Measurements from ENCODE around the gene RAPGEF4.

Gene RAPGEF4

DNA sequence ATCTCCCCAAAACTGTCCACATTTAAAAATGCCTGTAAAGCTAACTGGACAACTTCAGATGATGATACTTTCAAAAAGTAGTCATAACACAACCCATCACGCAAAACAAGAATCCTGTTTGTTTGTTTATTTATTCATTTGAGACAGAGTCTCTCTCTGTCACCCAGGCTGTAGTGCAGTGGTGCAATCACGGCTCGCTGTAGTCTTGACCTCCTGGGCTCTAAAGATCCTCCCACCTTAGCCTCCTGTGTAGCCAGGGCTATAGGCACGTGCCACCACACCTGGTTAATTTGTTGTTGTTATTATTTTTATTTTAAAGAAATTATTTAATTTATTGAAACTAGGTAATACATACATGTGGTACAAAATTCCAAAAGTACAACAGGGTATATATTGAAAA is 94.8 kb downstream of the RAPGEF4 start:
- no peaks in the 10 kb centered on the region for H3K36me3 ChIP-seq (ENCODE audit: insufficient read depth, low read length)
- H4K20me1 ChIP-seq (ENCODE audit: insufficient read depth, low read length, poor library complexity, severe bottlenecking), result no peaks in the 10 kb centered on the region
- H3K9me2 ChIP-seq (replicated peaks; ENCODE audit: low read depth, low read length), result no peaks in the 10 kb centered on the region
- H3K9me3 ChIP-seq (ENCODE audit: insufficient read depth, low read depth, low read length), result no peaks in the 10 kb centered on the region
- no peak overlapping the region for H3K4me2 ChIP-seq (ENCODE audit: low read depth, low read length, poor library complexity, severe bottlenecking)
- no peaks in the 10 kb centered on the region for H3K79me2 ChIP-seq (ENCODE audit: insufficient read depth, low read length)
- H2AFZ ChIP-seq (ENCODE audit: low read length), result no peak overlapping the region
- no peaks in the 10 kb centered on the region for H3F3A ChIP-seq (ENCODE audit: low read depth)
- TF ChIP-seq EZH2phosphoT487 (IDR thresholded peaks at IDR 0.05; ENCODE audit: borderline replicate concordance), result no peak
- TF ChIP-seq, protein P1, sequence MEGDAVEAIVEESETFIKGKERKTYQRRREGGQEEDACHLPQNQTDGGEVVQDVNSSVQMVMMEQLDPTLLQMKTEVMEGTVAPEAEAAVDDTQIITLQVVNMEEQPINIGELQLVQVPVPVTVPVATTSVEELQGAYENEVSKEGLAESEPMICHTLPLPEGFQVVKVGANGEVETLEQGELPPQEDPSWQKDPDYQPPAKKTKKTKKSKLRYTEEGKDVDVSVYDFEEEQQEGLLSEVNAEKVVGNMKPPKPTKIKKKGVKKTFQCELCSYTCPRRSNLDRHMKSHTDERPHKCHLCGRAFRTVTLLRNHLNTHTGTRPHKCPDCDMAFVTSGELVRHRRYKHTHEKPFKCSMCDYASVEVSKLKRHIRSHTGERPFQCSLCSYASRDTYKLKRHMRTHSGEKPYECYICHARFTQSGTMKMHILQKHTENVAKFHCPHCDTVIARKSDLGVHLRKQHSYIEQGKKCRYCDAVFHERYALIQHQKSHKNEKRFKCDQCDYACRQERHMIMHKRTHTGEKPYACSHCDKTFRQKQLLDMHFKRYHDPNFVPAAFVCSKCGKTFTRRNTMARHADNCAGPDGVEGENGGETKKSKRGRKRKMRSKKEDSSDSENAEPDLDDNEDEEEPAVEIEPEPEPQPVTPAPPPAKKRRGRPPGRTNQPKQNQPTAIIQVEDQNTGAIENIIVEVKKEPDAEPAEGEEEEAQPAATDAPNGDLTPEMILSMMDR (conservative IDR thresholded peaks at IDR 0.05; ENCODE audit: low read length), result no peak
- H3K27me3 ChIP-seq (ENCODE audit: insufficient read depth, low read length, poor library complexity, severe bottlenecking), result no peaks in the 10 kb centered on the region
- H3K4me1 ChIP-seq (ENCODE audit: insufficient read depth, low read length, poor library complexity, severe bottlenecking), result no peaks in the 10 kb centered on the region
- H3K4me3 ChIP-seq (ENCODE audit: low read length, poor library complexity, severe bottlenecking), result no peak overlapping the region
- H3K9ac ChIP-seq (ENCODE audit: low read depth, low read length, poor library complexity, severe bottlenecking), result no peak overlapping the region

DNA sequence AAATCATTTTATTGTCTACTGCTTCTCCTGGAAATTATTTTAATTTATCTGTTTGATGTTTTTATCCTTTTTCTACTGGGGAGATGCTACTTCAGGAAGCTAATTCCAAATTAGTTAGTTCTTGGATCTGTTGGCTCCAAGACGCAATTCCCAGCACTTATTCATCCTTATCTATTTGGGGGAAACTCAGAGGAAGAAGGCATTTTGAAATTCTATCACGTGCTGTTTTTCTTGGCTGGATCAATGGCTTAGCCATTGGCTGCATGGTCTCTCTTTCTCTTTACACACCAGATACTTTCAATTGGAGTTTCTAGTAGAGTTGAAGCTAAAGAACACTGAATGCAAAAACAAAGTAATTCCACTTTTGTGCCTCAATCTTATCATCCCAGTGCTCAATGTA is 98.3 kb downstream of the RAPGEF4 start:
- H4K20me1 ChIP-seq (ENCODE audit: insufficient read depth, low read length, poor library complexity, severe bottlenecking), result no peaks in the 10 kb centered on the region

DNA sequence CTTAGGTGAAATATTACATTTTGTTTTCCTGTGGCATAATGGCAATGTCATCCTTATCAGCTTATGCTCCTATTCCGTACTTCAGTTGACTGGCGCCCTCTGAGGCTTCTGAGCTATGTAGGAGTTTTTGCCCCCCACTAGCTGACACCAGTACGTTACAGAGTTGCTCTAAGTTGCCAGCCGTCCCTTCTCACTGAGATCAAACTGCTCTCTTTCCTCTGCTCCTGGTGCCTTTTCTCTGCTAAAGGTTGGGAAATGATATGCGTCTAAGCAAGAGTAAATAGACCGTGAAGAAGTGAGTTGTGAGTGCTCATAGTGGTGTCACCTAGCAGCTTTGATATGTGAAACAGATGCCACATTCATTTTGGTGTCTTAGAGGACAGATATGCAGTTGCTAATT is 99.2 kb downstream of the RAPGEF4 start:
- Histone ChIP-seq H3K79me2 (ENCODE audit: insufficient read depth, low read length) (no peaks in the 10 kb centered on the region), H4K20me1 (ENCODE audit: insufficient read depth, low read length, poor library complexity, severe bottlenecking) (no peaks in the 10 kb centered on the region), H3K27me3 (ENCODE audit: insufficient read depth, low read length, poor library complexity, severe bottlenecking) (no peaks in the 10 kb centered on the region), H3K4me3 (ENCODE audit: low read length, poor library complexity, severe bottlenecking) (no peak overlapping the region), H2AFZ (ENCODE audit: low read length) (no peak overlapping the region), H3K36me3 (ENCODE audit: insufficient read depth, low read length) (no peaks in the 10 kb centered on the region), H3K9ac (ENCODE audit: low read depth, low read length, poor library complexity, severe bottlenecking) (no peak overlapping the region), H3F3A (ENCODE audit: low read depth) (no peaks in the 10 kb centered on the region), H3K4me2 (ENCODE audit: low read depth, low read length, poor library complexity, severe bottlenecking) (no peak overlapping the region), H3K9me2 (replicated peaks; ENCODE audit: low read depth, low read length) (no peaks in the 10 kb centered on the region), H3K4me1 (ENCODE audit: insufficient read depth, low read length, poor library complexity, severe bottlenecking) (no peaks in the 10 kb centered on the region), H3K9me3 (ENCODE audit: insufficient read depth, low read depth, low read length) (no peaks in the 10 kb centered on the region)
- TF ChIP-seq EZH2phosphoT487 (IDR thresholded peaks at IDR 0.05; ENCODE audit: borderline replicate concordance), result no peak
- TF ChIP-seq, protein P1 (conservative IDR thresholded peaks at IDR 0.05; ENCODE audit: low read length), result no peak

More for the DNA sequence above, 98.3 kb downstream of the RAPGEF4 start:
- Histone ChIP-seq H3K9me3 (ENCODE audit: insufficient read depth, low read depth, low read length) (no peaks in the 10 kb centered on the region), H3K4me2 (ENCODE audit: low read depth, low read length, poor library complexity, severe bottlenecking) (no peak overlapping the region), H3K4me3 (ENCODE audit: low read length, poor library complexity, severe bottlenecking) (no peak overlapping the region), H2AFZ (ENCODE audit: low read length) (no peak overlapping the region), H3K36me3 (ENCODE audit: insufficient read depth, low read length) (no peaks in the 10 kb centered on the region), H3K4me1 (ENCODE audit: insufficient read depth, low read length, poor library complexity, severe bottlenecking) (no peaks in the 10 kb centered on the region), H3K9me2 (replicated peaks; ENCODE audit: low read depth, low read length) (no peaks in the 10 kb centered on the region), H3K9ac (ENCODE audit: low read depth, low read length, poor library complexity, severe bottlenecking) (no peak overlapping the region), H3F3A (ENCODE audit: low read depth) (no peaks in the 10 kb centered on the region), H3K27me3 (ENCODE audit: insufficient read depth, low read length, poor library complexity, severe bottlenecking) (no peaks in the 10 kb centered on the region), H3K79me2 (ENCODE audit: insufficient read depth, low read length) (no peaks in the 10 kb centered on the region)
- TF ChIP-seq, protein P1 (conservative IDR thresholded peaks at IDR 0.05; ENCODE audit: low read length), result no peak
- no peak for TF ChIP-seq EZH2phosphoT487 (IDR thresholded peaks at IDR 0.05; ENCODE audit: borderline replicate concordance)
